Measurements from ENCODE around the gene OPN4. TPM values are rescaled to one million over a fixed set of nuclear protein-coding genes. Genes with fewer than 3 reads are reported as not detected.

OPN4 gene
- total RNA-seq, 4 donors from 2014 or later = 0.34 TPM; not detected in 3

DNA sequence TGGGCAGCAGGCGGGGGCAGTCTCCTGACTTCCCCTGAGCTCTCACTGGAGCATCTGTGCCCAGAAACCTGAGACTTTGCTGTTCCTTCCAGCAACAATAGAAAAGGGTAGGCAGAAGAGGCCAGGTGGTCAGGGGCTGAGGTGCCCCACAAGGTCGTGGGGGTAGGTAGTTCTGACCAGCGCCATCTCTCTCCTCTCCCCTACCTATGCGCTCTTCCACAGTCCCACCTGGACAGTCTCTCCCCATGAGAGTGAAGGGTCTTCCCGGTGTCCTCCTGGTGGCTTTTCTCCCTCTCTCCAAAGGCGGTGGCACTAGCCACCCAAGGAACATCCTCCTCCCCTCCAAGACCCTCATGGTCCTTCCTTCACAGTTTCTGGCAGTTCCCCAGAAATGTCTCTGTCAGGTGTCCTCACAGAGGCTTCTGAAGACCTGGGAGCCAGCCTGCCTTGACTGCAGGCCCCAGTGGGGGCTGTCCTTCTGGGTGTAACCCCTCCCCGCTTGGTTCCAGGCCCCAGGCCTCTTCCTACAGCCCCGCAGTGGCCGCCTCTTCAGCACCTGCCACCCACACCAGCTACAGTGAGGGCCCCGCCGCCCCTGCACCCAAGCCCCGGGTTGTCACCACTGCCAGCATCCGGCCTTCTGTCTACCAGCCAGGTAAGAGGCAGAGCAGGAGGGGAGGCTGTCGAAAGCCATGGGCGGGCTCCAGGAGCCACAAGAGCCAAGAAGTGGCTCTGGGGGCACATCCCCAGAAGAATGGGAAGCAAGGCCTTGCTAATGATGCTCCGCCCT lies 55.2 kb downstream of the OPN4 start:
- no peaks in the 10 kb centered on the region for H3K9me3 ChIP-seq
- H3K36me3 ChIP-seq = no peaks in the 10 kb centered on the region
- DNase-seq (ENCODE audit: low spot score in 2 of 2) = no peak
- no peak for TF ChIP-seq EP300 (IDR thresholded peaks at IDR 0.05)
- no peak for TF ChIP-seq POLR2AphosphoS5 (IDR thresholded peaks at IDR 0.05)
- H3K27me3 ChIP-seq = peaks cover 3% of the 10 kb centered on the region
- peaks cover 15% of the 10 kb centered on the region for H3K4me1 ChIP-seq
- WGBS = 90% methylated on average over 9 of the region's 16 CpGs
- no peak overlapping the region for H3K4me3 ChIP-seq
- H3K27ac ChIP-seq = no peak overlapping the region

DNA sequence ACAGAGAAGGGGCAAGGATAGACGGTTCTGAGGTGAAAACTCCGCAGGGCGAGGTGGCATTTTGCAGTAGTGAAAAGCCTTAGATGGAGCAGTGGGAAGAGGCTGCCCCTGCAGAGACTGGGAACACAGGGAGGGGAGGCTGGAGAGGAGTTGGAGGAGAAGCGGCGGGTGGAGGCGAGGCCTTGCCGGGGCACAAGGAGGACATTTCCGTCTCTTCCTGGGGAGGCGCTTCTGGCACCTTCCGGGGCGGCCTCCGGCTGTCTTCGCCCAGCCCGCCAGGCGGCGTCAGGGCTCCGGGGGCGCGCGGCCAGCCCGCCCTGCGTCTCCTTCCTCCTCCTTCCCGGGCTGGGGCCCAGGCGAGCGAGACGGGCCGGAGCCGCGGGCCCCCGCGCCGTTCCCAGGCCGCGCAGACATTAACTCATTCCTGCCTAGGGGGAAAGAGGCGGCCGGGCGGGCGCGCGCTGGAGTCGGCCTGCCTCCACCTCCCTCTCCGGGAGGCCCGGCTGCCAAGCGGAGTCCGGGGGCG lies 56.7 kb downstream of the OPN4 start:
- H3K27ac ChIP-seq = peak overlapping the region; percentile 94
- WGBS = 25% methylated on average over 7 of the region's 46 CpGs
- peak in 1 of 2 donors; percentile 91 for DNase-seq (ENCODE audit: low spot score in 2 of 2)
- no peaks in the 10 kb centered on the region for H3K36me3 ChIP-seq
- H3K4me3 ChIP-seq = peak overlapping the region; percentile 81
- TF ChIP-seq CTCF (IDR thresholded peaks at IDR 0.05) (peak; percentile 57 to 92), POLR2A (IDR thresholded peaks at IDR 0.05) (peak in 1 of 2 donors; percentile 20), EP300 (IDR thresholded peaks at IDR 0.05) (no peak), POLR2AphosphoS5 (IDR thresholded peaks at IDR 0.05) (peak in 2 of 3 donors; percentile 18 to 29)
- peaks cover 3% of the 10 kb centered on the region for H3K27me3 ChIP-seq
- no peaks in the 10 kb centered on the region for H3K9me3 ChIP-seq
- peaks cover 18% of the 10 kb centered on the region for H3K4me1 ChIP-seq

GRCh38 chr10:86711513-86712316 lies 57.4 kb downstream of the OPN4 start:
- DNase-seq (ENCODE audit: low spot score in 2 of 2) = peak; percentile 68 to 83
- no peak for TF ChIP-seq EP300 (IDR thresholded peaks at IDR 0.05)
- TF ChIP-seq POLR2A (IDR thresholded peaks at IDR 0.05) = no peak
- TF ChIP-seq CTCF (IDR thresholded peaks at IDR 0.05) = no peak
- no peak for TF ChIP-seq POLR2AphosphoS5 (IDR thresholded peaks at IDR 0.05)
- 1% methylated on average over 39 of the region's 82 CpGs for WGBS

DNA sequence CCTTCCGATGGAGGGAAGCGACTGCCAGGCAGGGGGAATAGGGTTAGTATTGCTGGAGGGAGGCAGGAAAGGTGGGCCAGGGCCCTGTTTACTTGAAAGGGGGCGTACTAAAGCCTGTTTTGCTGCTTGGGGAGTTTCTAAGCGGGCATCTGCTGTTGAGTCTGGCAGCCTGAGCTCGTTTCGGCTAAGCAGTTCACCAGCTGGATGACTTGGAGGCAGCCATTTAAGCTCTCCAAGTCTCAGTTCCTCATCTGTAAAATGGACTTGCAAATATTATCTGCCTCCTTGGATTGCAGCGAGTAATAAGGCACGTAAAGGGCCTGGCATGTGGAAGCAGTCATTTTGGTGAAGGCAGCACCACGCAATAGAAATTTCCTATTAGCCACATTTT lies 58.0 kb downstream of the OPN4 start:
- peak overlapping the region; percentile 94 for H3K27ac ChIP-seq
- peak overlapping the region; percentile 81 for H3K4me3 ChIP-seq
- DNase-seq (ENCODE audit: low spot score in 2 of 2) = no peak
- no peaks in the 10 kb centered on the region for H3K9me3 ChIP-seq
- WGBS = 41% methylated on average over 9 of the region's 9 CpGs
- H3K27me3 ChIP-seq = peaks cover 3% of the 10 kb centered on the region
- TF ChIP-seq POLR2A (IDR thresholded peaks at IDR 0.05) (no peak), POLR2AphosphoS5 (IDR thresholded peaks at IDR 0.05) (no peak), EP300 (IDR thresholded peaks at IDR 0.05) (no peak), CTCF (IDR thresholded peaks at IDR 0.05) (no peak)
- H3K4me1 ChIP-seq = peaks cover 19% of the 10 kb centered on the region
- H3K36me3 ChIP-seq = no peaks in the 10 kb centered on the region

More at GRCh38 chr10:86711513-86712316, 57.4 kb downstream of the OPN4 start:
- Histone ChIP-seq H3K27ac (peak overlapping the region; percentile 94), H3K27me3 (peaks cover 3% of the 10 kb centered on the region), H3K4me3 (peak overlapping the region; percentile 81), H3K9me3 (no peaks in the 10 kb centered on the region), H3K4me1 (peaks cover 19% of the 10 kb centered on the region), H3K36me3 (no peaks in the 10 kb centered on the region)

DNA sequence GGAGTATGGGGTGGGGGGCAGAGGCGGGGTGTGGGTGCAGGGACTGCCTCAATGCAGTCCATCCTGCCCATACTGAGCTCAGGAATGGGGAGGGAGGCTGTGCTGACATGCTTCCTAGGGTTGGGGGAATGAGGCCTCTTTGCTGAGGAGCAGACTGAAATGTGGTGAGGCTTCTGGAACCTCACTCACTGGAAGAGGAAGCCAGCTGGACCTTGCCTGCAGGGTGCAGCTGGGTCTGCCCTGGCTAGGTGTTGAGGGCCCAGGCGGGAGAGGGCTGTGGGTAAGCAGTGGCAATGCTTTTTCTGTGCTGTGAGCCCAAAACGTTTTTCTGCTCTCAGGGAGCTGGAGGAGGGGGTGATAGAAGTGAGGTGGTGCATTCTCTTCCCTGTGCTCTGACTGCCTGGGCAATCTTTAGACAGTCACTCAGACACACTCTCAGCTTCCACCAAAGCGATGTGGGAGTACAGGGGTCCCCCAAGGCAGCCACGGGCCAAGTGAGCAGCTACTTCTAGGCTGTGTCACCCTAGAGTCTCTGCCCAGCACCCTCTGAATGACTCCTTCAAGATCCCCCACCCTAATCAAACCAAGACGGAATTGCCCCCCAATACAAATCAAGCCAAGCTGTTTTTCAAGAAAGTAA lies 60.9 kb downstream of the OPN4 start:
- peaks cover 19% of the 10 kb centered on the region for H3K4me1 ChIP-seq
- DNase-seq (ENCODE audit: low spot score in 2 of 2) = peak; percentile 40 to 59
- H3K27ac ChIP-seq = no peak overlapping the region
- 74% methylated on average over 5 of the region's 6 CpGs for WGBS
- no peaks in the 10 kb centered on the region for H3K27me3 ChIP-seq
- no peak overlapping the region for H3K4me3 ChIP-seq
- no peaks in the 10 kb centered on the region for H3K9me3 ChIP-seq
- no peak for TF ChIP-seq POLR2A (IDR thresholded peaks at IDR 0.05)
- TF ChIP-seq EP300 (IDR thresholded peaks at IDR 0.05) = no peak
- TF ChIP-seq POLR2AphosphoS5 (IDR thresholded peaks at IDR 0.05) = no peak
- no peak for TF ChIP-seq CTCF (IDR thresholded peaks at IDR 0.05)
- no peaks in the 10 kb centered on the region for H3K36me3 ChIP-seq
